Stomach (tissue), 9 donors: Measurements from ENCODE around the gene ETFA. TPM values are rescaled to one million over a fixed set of nuclear protein-coding genes. Genes with fewer than 3 reads are reported as not detected.
"Not testable (repeated sequence)": the region's sequence is repeated elsewhere in the genome, so short reads cannot be mapped to it uniquely, and the experiment has no call there.

Experiments
- DNase-seq, 2 donors: peaks; one replicate each; pipeline versions ENCODE4 v3.0.0 to v3.0.0-alpha.2; 2013 to 2019
- H3K27ac ChIP-seq, 5 donors: fragments of 200-600 bp in 4 of 5; sonication (generic) in 4 of 5; one replicate each; pipeline ENCODE4 v1.5.1; 2013 to 2019; ENCODE audit warnings: mild to moderate bottlenecking in 1 of 5, moderate library complexity in 1 of 5
- H3K27me3 ChIP-seq, 3 donors: fragments of 200-600 bp; sonication (generic); one replicate each; pipeline ENCODE4 v1.5.1; 2017 to 2019; ENCODE audit warnings: mixed run types in 1 of 3
- H3K36me3 ChIP-seq, 4 donors: fragments of 200-600 bp; sonication (generic); 1 replicate in 3 of 4; 2 replicates in 1 of 4; pipeline ENCODE4 v1.5.1; 2016 to 2019
- H3K4me1 ChIP-seq, 4 donors: fragments of 200-600 bp; sonication (generic); one replicate each; pipeline ENCODE4 v1.5.1; 2016 to 2019
- H3K4me3 ChIP-seq, 4 donors: fragments of 200-600 bp; sonication (generic) in 3 of 4; one replicate each; pipeline ENCODE4 v1.5.1; 2016 to 2019; ENCODE audit warnings: mild to moderate bottlenecking in 1 of 4
- H3K9me3 ChIP-seq, 4 donors: fragments of 200-600 bp; sonication (generic); one replicate each; pipeline ENCODE4 v1.5.1; 2016 to 2019
- CTCF ChIP-seq, 7 experiments: fragments of 450-650 bp in 4 of 7; fragments of 200-600 bp in 3 of 7; sonication (generic) in 3 of 7; IDR thresholded peaks; one replicate each; pipeline ENCODE4 v1.5.1; 2016 to 2019; ENCODE audit warnings: antibody characterized with exemption in 7 of 7, control low read depth in 2 of 7, mild to moderate bottlenecking in 1 of 7
- EP300 ChIP-seq: sonication (generic); formaldehyde crosslinking; IDR thresholded peaks from one replicate; pipeline ENCODE4 v1.6.1; 2017; ENCODE audit warnings: antibody characterized with exemption
- POLR2A ChIP-seq, 4 donors: fragments of 450-650 bp; IDR thresholded peaks; one replicate each; pipeline ENCODE4 v1.6.1; 2016; ENCODE audit warnings: antibody characterized with exemption in 4 of 4, control low read depth in 2 of 4, mild to moderate bottlenecking in 1 of 4, moderate library complexity in 1 of 4
- POLR2AphosphoS5 ChIP-seq, 3 donors: sonication (generic); formaldehyde crosslinking; IDR thresholded peaks; one replicate each; pipeline ENCODE4 v1.6.1; 2016; ENCODE audit warnings: antibody characterized with exemption in 3 of 3
- WGBS, 5 donors: extraction: QIAGEN DNeasy Blood & Tissue Kit in 3 of 5; methylation state at CpG; one replicate each; pipeline versions ENCODE4 v1.1.5 to v1.1.7; 2013 to 2018; 5-methylcytosine and 5-hydroxymethylcytosine counted together
- intact Hi-C: fragments of 100-400 bp; cut with DNase I; formaldehyde crosslinking; loops from one replicate; pipeline ENCODE4 v1.15.1; 2023; ENCODE audit warnings: low total_unique reads
- polyA plus RNA-seq, 3 donors: library from polyadenylated mRNA; stranded (reverse); fragments of 200-250 nt; gene quantifications; one replicate each; pipeline ENCODE4 v1.2.3, GENCODE V29; 2013
- total RNA-seq, 5 donors: library from RNA; depleted of rRNA; stranded (reverse); fragments of >200 nt; gene quantifications; one replicate each; pipeline versions ENCODE4 v1.1.0 to v1.2.3, GENCODE V29; 2014 to 2016
- donor health status: healthy with polysubstance abuse.
- donor health status: Bipolar disorder and iron deficiency.
- donor health status: healthy.

Gene ETFA
- total and polyA plus RNA-seq, 8 donors = 68.2 to 304 (median 109) TPM

- DNase-seq = no peak
- TF ChIP-seq EP300 = no peak
- TF ChIP-seq POLR2A (IDR thresholded peaks at IDR 0.05) = no peak
- no peak for TF ChIP-seq CTCF (IDR thresholded peaks at IDR 0.05)
- no peak for TF ChIP-seq POLR2AphosphoS5 (IDR thresholded peaks at IDR 0.05)
- Histone ChIP-seq H3K36me3 (no peaks in the 10 kb centered on the region), H3K27me3 (no peaks in the 10 kb centered on the region), H3K4me3 (peak overlapping the region in 3 of 4 donors; percentile 66 to 68 (median 67)), H3K4me1 (peaks cover 15 to 66% (median 35%) of the 10 kb centered on the region in 4 donors), H3K27ac (peak overlapping the region in 1 of 5 donors; percentile 88), H3K9me3 (no peaks in the 10 kb centered on the region)
- intact Hi-C loops = no loop called here
- WGBS, 5 donors = 80 to 86% (median 84%) methylated on average over 13 of the region's 13 CpGs
These were observed 1.5 kb downstream of the ETFA start for GRCh38 chr15:76309601-76310330.

- no peak for TF ChIP-seq EP300
- TF ChIP-seq CTCF (IDR thresholded peaks at IDR 0.05) = no peak
- TF ChIP-seq POLR2A (IDR thresholded peaks at IDR 0.05) = no peak
- no peak for TF ChIP-seq POLR2AphosphoS5 (IDR thresholded peaks at IDR 0.05)
- Histone ChIP-seq H3K27ac (no peak overlapping the region), H3K36me3 (no peaks in the 10 kb centered on the region), H3K4me3 (no peak overlapping the region), H3K9me3 (no peaks in the 10 kb centered on the region), H3K4me1 (peaks cover 0 to 67% (median 28%) of the 10 kb centered on the region in 4 donors), H3K27me3 (no peaks in the 10 kb centered on the region)
- 84 to 97% (median 93%) methylated on average over 1 of the region's 1 CpG for WGBS, 5 donors
- DNase-seq = no peak
- intact Hi-C loops = no loop called here
These were observed 7.4 kb downstream of the ETFA start for GRCh38 chr15:76303909-76304308.

- H3K27me3 ChIP-seq = no peaks in the 10 kb centered on the region
- H3K4me1 ChIP-seq = peaks cover 0 to 48% (median 14%) of the 10 kb centered on the region in 4 donors
- no peak for DNase-seq
- intact Hi-C loops = no loop called here
- H3K9me3 ChIP-seq = no peaks in the 10 kb centered on the region
- TF ChIP-seq POLR2A (IDR thresholded peaks at IDR 0.05) (no peak), POLR2AphosphoS5 (IDR thresholded peaks at IDR 0.05) (no peak), CTCF (IDR thresholded peaks at IDR 0.05) (no peak), EP300 (no peak)
- no peaks in the 10 kb centered on the region for H3K36me3 ChIP-seq
- WGBS, 5 donors = 67 to 75% (median 70%) methylated on average over 1 of the region's 1 CpG
- no peak overlapping the region for H3K27ac ChIP-seq
- no peak overlapping the region for H3K4me3 ChIP-seq
These were observed 11.5 kb downstream of the ETFA start for GRCh38 chr15:76299786-76300185.

GRCh38 chr15:76298986-76299385, 12.3 kb downstream of the ETFA start:
- Histone ChIP-seq H3K4me1 (peaks cover 0 to 48% (median 15%) of the 10 kb centered on the region in 4 donors), H3K27me3 (no peaks in the 10 kb centered on the region), H3K9me3 (no peaks in the 10 kb centered on the region), H3K4me3 (no peak overlapping the region), H3K36me3 (no peaks in the 10 kb centered on the region), H3K27ac (no peak overlapping the region)
- no peak for DNase-seq
- intact Hi-C loops = no loop called here
- 59 to 73% (median 66%) methylated on average over 3 of the region's 3 CpGs for WGBS, 5 donors
- TF ChIP-seq POLR2AphosphoS5 (IDR thresholded peaks at IDR 0.05) (no peak), POLR2A (IDR thresholded peaks at IDR 0.05) (no peak), EP300 (no peak), CTCF (IDR thresholded peaks at IDR 0.05) (no peak)

GRCh38 chr15:76297951-76298350, 13.3 kb downstream of the ETFA start:
- H3K27ac ChIP-seq, H3K27me3 ChIP-seq, H3K36me3 ChIP-seq, intact Hi-C loops, DNase-seq, H3K4me3 ChIP-seq, H3K9me3 ChIP-seq: not testable (repeated sequence)
- WGBS, 5 donors = 91 to 99% (median 98%) methylated on average over 4 of the region's 4 CpGs
- peaks cover 0 to 48% (median 18%) of the 10 kb centered on the region in 4 donors for H3K4me1 ChIP-seq
